ENCODE measurements around the gene CRACR2A.

The CRACR2A gene

DNA sequence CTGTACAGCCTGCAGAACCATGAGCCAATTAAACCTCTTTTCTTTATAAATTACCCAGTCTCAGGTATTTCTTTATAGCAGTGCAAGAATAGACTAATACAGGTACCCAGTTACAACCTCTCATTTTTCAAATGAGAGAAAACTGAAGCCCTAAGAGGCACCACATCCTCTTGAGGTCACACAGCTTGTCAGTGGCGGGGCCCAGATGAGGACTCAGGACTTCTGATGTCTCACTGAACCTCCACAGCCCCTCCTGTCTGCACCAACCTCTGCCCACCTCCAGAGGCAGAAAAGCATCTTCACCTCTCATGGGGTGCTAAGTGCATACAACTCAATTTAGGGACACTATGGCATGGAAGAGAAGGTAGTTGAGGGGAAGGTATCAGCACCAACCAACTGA, 120.7 kb downstream of the CRACR2A start:
- H3K4me1 Mint-ChIP-seq, result peaks cover 6% of the 10 kb centered on the region
- H3K27me3 Mint-ChIP-seq, result no peaks in the 10 kb centered on the region
- H3K9me3 Mint-ChIP-seq, result no peaks in the 10 kb centered on the region
- H3K4me3 Mint-ChIP-seq, result no peak overlapping the region
- DNase-seq, result peak in 1 of 2 donors; percentile 31
- H3K27ac Mint-ChIP-seq, result peak overlapping the region; percentile 66 to 75
- ATAC-seq, result peak; percentile 87

DNA sequence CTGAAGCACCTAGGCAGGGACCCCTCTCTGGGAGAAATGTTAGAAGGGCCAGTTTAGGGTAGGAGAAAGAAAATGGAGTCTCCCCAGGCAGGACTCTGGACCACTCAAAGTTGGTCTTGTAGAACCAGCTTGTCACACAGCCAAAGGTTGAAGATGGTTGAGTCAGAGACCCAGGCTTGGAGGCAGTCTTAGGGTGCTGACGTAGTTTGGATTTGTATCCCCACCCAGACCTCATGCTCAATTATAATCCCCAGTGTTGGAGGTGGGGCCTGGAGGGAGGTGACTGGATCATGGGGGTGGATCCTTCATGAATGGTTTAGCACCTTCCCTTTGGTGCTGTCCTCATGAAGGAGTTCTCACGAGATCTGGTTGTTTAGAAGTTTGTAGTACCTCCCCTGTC, 121.2 kb downstream of the CRACR2A start:
- H3K4me3 Mint-ChIP-seq, result no peak overlapping the region
- H3K27me3 Mint-ChIP-seq, result no peaks in the 10 kb centered on the region
- no peaks in the 10 kb centered on the region for H3K9me3 Mint-ChIP-seq
- H3K4me1 Mint-ChIP-seq, result peaks cover 6% of the 10 kb centered on the region
- ATAC-seq, result peak; percentile 10
- DNase-seq, result no peak
- peak overlapping the region in 1 of 2 donors; percentile 75 for H3K27ac Mint-ChIP-seq

DNA sequence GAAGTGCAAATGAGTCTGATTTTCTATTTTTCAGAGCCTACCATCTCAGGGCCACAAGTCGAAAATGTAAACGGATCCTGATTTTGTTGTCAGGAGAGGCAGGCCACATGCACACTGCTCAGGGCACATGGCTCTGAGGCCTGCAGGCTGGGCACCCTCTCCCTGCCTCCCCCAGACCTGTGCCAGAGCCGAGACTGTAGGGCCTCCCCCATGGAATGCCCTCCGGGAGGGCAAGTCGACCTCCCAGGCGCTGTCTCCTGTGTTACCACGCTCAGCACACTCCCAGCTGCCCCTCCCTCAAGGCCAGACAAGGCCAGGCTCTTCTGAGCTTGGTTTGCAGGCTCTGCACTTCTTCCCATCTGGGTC, 121.7 kb downstream of the CRACR2A start:
- no peak for ATAC-seq
- no peak overlapping the region for H3K4me3 Mint-ChIP-seq
- no peak overlapping the region for H3K27ac Mint-ChIP-seq
- no peaks in the 10 kb centered on the region for H3K9me3 Mint-ChIP-seq
- peaks cover 6% of the 10 kb centered on the region for H3K4me1 Mint-ChIP-seq
- DNase-seq, result no peak
- no peaks in the 10 kb centered on the region for H3K27me3 Mint-ChIP-seq

DNA sequence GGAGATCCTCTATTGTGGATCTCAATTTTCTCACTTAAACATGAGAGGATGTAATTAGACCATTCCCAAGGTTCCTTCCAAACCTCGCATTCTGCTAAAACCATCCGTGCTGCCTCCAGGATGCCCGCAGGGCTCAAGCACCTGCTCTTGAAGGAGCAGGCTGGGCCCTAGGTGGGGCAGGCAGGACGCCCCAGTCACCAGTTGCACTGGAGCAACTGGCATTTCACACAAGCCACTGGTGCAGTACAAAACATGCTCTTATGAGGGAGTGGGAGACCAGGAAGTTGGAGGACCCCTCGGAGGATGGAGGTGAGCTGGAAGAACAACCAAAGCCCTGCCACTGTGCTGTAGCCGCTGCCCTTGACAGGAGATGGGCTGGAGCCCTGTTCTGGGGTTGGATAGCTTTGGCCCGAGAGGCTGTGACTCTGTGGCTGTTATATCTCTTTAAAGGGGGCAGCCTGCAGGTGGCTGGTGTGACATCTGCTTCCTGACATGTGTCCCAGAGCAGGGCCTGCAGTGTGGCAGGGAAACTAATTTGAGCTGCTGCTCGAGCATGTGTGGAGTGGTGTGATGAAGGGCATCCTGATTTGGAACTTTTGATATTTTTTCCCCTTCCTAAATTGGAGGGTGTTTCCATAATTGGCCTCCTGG, 122.2 kb downstream of the CRACR2A start:
- H3K4me3 Mint-ChIP-seq, result no peak overlapping the region
- no peaks in the 10 kb centered on the region for H3K9me3 Mint-ChIP-seq
- no peaks in the 10 kb centered on the region for H3K27me3 Mint-ChIP-seq
- ATAC-seq, result no peak
- H3K27ac Mint-ChIP-seq, result no peak overlapping the region
- DNase-seq, result no peak
- peaks cover 6% of the 10 kb centered on the region for H3K4me1 Mint-ChIP-seq

DNA sequence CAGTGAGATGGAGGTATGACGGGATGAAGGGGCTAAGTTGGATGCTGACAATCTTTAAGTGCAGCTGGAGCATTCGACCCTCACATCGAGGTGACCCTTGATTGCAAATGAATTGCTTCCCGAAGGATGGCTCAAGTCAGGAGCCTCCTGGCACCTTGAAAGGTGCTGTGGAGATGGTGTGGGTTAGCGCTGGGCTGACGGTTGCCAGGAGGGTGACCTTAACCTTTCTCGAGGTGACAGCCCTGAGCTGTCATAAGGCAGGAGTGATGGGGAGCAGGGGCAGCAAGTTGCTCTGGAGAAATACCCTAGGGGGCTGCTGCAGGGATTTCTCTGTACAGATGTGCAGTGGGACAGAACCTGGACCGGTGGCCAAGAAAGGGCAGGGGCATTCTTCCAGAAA, 122.8 kb downstream of the CRACR2A start:
- no peaks in the 10 kb centered on the region for H3K9me3 Mint-ChIP-seq

DNA sequence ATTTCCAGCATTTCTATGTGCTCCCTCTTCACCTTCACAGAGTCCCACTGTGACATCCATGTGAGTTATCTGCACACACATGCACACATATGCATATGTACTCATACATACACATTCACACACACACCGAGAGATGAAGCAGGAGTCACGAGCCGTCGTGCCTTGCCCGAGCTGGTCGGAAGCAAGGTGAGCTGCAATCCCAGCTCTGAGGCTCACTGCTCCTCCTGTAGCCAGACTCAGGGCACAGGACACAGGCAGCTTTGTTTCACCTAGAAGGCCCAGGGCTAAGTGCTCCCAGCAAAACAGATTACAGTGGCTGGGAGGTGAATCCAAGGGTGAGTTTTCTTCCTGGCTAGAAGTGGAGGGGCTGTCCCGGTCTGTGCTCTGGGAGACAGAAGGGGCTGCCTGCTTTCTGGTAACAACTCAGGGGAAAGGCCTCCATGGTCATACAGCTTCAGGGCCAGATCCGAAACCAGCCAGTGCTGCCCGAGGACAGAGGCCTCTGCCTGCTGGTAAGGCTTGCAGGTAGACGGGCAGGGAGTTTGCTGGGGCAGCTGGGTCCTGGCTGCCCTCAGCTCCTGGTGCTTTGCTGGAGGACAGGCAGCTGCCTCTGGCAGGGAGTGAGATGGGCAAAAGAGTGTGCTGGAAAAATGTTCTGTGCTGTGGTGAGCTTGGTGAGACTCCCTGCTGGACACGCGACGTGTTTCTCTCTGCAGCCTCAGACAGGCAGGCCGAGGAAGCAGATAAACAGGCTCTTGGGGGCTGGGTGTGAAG, 123.7 kb downstream of the CRACR2A start:
- H3K9me3 Mint-ChIP-seq, result no peaks in the 10 kb centered on the region
- H3K27ac Mint-ChIP-seq, result peak overlapping the region; percentile 13 to 89
- ATAC-seq (no peak), DNase-seq (no peak)
- H3K4me3 Mint-ChIP-seq, result no peak overlapping the region
- H3K27me3 Mint-ChIP-seq, result no peaks in the 10 kb centered on the region
- peaks cover 6% of the 10 kb centered on the region for H3K4me1 Mint-ChIP-seq

More for the DNA sequence above, 122.8 kb downstream of the CRACR2A start:
- H3K4me3 Mint-ChIP-seq, result no peak overlapping the region
- peaks cover 6% of the 10 kb centered on the region for H3K4me1 Mint-ChIP-seq
- ATAC-seq (no peak), DNase-seq (no peak)
- H3K27ac Mint-ChIP-seq, result no peak overlapping the region
- H3K27me3 Mint-ChIP-seq, result no peaks in the 10 kb centered on the region

DNA sequence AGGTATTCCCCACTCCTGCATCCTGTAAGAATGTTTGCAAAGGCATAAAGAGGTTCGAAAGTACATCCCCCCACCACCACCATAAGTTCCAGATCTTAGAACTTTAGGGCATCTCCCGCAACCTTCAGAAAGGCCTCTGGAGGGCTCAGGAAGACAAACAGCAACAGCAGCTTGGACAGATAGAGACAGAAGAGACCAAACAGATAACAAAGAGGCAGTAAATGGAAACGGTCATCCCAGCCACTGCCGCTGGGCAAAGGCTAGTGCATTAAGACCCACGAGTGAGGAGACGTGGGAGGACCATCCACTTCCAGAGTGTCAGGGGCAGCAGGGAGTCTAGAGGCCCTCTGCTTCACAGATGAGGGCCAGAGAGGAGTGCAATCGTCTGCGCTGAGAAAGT, 124.3 kb downstream of the CRACR2A start:
- no peak overlapping the region for H3K27ac Mint-ChIP-seq
- no peaks in the 10 kb centered on the region for H3K9me3 Mint-ChIP-seq
- H3K4me1 Mint-ChIP-seq, result peaks cover 6% of the 10 kb centered on the region
- no peak for ATAC-seq
- no peaks in the 10 kb centered on the region for H3K27me3 Mint-ChIP-seq
- DNase-seq, result no peak
- no peak overlapping the region for H3K4me3 Mint-ChIP-seq

DNA sequence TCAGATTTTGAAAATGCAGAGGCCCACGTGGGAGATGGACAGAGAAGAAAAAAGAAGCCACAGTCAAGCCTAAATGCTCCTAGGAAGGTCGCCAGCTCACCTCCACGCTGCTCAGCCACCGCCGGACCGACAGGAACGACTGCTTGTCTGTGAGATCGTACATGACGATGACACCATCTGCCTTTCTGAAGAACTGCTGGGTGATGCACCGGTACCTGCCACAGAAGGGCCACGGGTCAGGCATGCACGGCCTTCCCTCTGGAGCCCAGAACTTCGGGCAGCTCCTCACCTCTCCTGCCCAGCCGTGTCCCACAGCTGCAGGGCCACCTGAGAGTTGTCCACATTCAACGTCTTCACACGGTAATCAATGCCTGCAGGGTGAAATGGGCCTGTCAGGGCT, 125.6 kb downstream of the CRACR2A start:
- H3K27me3 Mint-ChIP-seq, result no peaks in the 10 kb centered on the region
- H3K9me3 Mint-ChIP-seq, result no peaks in the 10 kb centered on the region
- DNase-seq, result no peak
- H3K4me1 Mint-ChIP-seq, result peaks cover 8% of the 10 kb centered on the region
- no peak overlapping the region for H3K4me3 Mint-ChIP-seq
- no peak for ATAC-seq
- no peak overlapping the region for H3K27ac Mint-ChIP-seq

DNA sequence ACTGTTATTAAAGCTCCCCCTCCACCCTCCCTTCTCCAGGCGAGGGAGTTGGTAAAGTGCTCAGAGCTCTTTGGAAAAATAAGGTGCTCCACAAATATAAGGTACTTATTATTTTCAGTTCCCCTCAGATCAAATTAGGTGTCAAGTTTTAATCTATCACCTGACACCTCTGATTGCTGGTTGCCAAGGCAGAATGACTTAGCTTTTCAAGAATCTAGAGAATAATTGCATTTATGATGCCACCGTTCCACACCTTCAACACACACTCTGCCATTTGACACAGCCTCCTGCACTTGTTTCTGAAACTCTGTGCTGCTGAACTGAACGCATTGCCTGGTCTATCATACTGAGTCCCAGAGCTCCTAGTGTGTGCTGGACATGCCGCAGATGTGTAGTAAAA, 128.6 kb downstream of the CRACR2A start:
- DNase-seq (no peak), ATAC-seq (no peak)
- Mint-ChIP-seq H3K27ac (no peak overlapping the region), H3K4me1 (peaks cover 8% of the 10 kb centered on the region), H3K9me3 (no peaks in the 10 kb centered on the region), H3K27me3 (no peaks in the 10 kb centered on the region), H3K4me3 (no peak overlapping the region)

DNA sequence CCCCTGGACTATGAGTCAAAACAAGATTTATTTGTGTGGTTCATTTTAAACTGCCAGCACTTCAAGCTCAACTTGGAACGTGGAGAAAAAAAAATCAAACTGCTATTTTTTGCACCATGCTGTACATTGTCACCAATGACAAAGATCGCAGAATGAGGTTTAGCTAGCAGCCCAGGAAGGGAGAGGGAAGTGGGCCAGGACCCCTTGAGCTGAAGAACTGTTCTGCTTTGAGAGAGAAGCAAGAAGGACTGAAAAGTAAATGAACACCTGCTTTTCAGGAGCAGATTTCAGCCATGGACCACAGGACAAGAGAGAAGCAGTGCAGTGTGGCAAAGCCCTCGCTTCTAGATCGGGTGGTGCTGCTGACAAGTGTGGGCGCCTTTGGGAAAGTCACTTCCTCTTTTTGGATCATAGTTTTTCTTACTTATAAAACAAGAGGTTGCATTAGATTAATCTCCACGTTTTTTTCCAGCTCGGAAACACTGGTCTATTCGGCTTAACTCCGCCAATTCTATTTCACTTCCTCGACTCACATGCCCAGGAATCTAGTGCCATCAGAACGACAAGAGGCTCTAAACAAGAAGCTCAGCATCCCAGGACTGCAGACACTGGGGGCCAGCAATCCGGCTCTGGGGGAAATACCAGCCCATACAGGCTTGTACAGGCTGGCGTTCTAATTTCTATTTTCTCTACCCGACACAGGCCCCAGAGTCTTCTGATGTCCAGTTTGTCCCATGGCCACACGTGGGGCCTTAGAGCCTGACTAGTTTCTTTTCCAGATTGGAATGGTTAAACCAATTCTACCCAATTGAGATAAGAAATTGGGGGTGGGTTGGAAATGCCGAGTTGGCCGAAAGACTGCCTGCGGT, 129.9 kb downstream of the CRACR2A start:
- Mint-ChIP-seq H3K27me3 (no peaks in the 10 kb centered on the region), H3K4me3 (no peak overlapping the region), H3K9me3 (no peaks in the 10 kb centered on the region), H3K27ac (peak overlapping the region in 1 of 2 donors; percentile 92), H3K4me1 (peaks cover 8% of the 10 kb centered on the region)
- no peak for ATAC-seq
- no peak for DNase-seq

DNA sequence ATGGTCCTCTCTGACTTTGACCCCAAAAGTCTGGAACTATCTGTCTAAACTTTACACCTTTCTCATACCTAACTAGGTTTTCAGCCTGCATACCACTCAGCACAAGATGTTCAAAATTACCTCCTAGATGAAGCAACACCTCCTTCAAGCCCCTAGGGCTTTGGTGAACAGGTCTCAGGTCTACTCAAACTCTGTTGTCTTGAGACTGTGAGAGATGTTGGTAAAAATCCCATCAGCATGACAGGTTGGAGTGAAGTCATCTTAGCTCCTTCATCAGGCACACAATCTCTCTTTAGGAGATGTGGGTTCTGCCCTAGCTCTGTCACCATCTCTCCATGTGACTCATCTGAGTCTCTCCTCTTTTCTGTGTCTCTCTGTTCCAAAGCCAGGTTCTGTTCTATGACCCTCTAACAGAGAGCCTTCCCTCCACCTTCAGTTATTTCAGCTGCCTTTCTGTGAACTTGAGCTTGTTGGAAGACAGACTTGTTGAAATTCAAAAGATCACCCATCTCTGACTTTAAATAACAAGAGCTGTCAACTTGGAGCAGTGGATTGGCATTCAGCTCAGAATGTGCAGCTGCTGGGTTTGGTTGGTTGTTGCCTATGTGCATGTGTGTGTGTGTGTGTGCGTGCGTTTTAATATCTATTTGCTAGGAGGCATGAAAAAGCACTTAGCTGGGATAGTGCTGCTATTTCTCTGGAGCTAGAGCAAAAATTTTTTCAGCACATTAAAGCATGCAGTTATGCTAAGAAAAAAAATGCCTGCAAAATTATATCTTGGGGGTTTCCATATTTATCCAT, 130.7 kb downstream of the CRACR2A start:
- Mint-ChIP-seq H3K27ac (peak overlapping the region in 1 of 2 donors; percentile 40), H3K4me3 (no peak overlapping the region), H3K9me3 (no peaks in the 10 kb centered on the region), H3K4me1 (peaks cover 8% of the 10 kb centered on the region), H3K27me3 (no peaks in the 10 kb centered on the region)
- ATAC-seq (peak; percentile 70), DNase-seq (no peak)

DNA sequence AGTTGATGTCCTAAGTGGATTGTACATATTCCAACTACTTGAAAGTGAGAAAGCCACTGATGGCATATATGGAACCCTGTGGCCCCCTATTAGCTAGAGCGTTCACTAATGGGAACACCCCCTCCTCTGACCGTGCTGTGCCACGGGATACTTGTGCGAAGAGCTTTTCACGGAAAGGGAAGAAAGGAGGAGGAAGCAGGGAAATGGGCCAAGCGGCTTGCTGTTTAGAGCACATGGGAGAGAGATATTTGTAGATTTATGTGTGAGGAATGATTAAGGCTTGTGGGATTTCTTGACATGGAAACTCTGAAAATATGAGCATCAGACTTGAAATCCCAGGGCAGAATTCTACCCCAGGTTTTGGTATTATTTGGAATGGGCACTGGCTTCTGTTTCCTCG, 132.1 kb downstream of the CRACR2A start:
- Mint-ChIP-seq H3K9me3 (no peaks in the 10 kb centered on the region), H3K4me1 (peaks cover 16% of the 10 kb centered on the region), H3K4me3 (no peak overlapping the region), H3K27me3 (no peaks in the 10 kb centered on the region), H3K27ac (no peak overlapping the region)
- ATAC-seq, result no peak
- DNase-seq, result no peak

DNA sequence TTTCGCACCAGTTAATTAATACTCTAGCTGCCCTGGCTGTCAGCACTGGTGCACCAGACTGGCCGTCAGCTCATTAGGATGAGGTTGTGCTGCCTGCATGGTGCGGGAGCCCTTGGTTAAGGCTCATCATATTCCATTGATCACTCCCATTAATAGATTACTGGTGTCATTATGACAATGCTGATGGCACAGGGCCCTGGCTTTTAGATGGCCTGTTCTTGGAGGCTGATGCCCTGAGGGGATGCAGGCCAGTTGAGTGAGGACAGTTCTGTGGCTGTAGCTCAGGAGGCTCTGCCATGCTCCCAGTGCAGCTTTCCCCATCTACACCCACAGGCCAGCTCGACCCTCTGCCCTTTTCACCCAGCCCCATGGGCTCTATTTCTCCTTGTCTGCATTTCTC, 135.3 kb downstream of the CRACR2A start:
- Mint-ChIP-seq H3K4me3 (no peak overlapping the region), H3K27me3 (no peaks in the 10 kb centered on the region), H3K27ac (no peak overlapping the region), H3K9me3 (no peaks in the 10 kb centered on the region), H3K4me1 (peaks cover 11% of the 10 kb centered on the region)
- ATAC-seq, result no peak
- no peak for DNase-seq

DNA sequence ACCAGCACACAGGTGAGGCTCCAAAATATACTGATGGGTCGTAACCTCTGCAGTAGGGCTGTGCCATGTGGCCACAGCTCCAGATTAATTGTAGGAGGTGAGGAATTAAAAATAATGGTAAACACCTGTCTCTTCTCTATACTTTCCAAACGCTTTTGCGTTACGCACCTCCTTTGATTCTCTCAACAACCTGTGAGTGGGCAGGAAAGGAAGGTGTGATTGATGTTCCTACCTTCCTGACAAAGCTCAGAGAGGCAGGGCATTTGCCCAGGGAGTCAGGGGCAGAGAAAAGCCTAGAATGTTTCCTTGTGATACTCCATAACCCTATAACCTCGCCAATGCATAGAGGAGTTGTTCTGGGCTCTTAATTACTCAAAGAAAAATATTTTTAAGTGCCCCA, 137.0 kb downstream of the CRACR2A start:
- Mint-ChIP-seq H3K9me3 (peaks cover 0 to 5% of the 10 kb centered on the region in 2 donors), H3K4me1 (peaks cover 8% of the 10 kb centered on the region), H3K27me3 (no peaks in the 10 kb centered on the region), H3K27ac (peak overlapping the region in 1 of 2 donors; percentile 36), H3K4me3 (no peak overlapping the region)
- DNase-seq, result no peak
- ATAC-seq, result no peak

DNA sequence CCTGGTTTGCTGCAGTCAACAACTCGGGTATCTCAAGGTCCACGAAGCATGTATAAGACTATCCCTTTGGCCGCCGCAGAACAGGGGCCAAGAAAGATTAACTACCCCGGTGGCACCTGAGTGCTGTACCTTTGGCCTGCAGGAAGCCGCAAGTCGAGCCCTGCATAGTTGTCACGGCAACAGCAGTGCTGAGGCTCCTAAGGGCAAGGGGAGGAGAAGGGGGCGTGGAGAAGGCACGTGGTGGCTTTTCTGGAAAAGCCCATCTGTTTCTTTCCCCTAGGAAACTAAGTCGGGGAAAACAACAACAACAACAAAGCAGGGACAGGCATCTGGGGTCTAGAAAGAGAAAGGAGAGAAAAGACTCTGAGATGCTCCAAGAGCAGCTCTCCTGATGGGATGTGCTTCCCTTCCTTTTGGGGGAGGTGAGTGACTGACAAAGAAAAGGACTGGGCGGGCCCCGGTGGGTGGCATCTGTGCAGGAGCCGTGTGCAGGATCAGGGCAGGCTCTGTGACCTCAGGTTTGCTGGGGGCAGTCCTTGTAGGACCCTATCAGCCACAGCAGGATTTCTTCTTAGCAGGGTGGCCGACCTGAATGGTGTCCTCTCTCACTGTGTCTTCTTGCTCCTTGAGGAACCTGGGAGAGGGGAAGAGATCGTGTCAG, 138.0 kb downstream of the CRACR2A start:
- Mint-ChIP-seq H3K27ac (peak overlapping the region in 1 of 2 donors; percentile 51), H3K27me3 (no peaks in the 10 kb centered on the region), H3K4me3 (no peak overlapping the region), H3K9me3 (peaks cover 0 to 5% of the 10 kb centered on the region in 2 donors), H3K4me1 (peaks cover 8% of the 10 kb centered on the region)
- ATAC-seq (no peak), DNase-seq (no peak)

Data from stimulated activated naive CD8-positive, alpha-beta T cell treated with anti-CD3 and anti-CD28 coated beads, Interleukin-15, amount 100 ng/mL, for 72 hours (primary cell).